Stomach (tissue), 4 donors: ENCODE data around the gene TAP1.

Experiments
- CTCF ChIP-seq, 7 experiments: fragments of 450-650 bp in 4 of 7; fragments of 200-600 bp in 3 of 7; sonication (generic) in 3 of 7; IDR thresholded peaks; one replicate each; pipeline ENCODE4 v1.5.1; 2016 to 2019; ENCODE audit warnings: antibody characterized with exemption in 7 of 7, control low read depth in 2 of 7, mild to moderate bottlenecking in 1 of 7
- POLR2A ChIP-seq, 4 donors: fragments of 450-650 bp; IDR thresholded peaks; one replicate each; pipeline ENCODE4 v1.6.1; 2016; ENCODE audit warnings: antibody characterized with exemption in 4 of 4, control low read depth in 2 of 4, mild to moderate bottlenecking in 1 of 4, moderate library complexity in 1 of 4

DNA sequence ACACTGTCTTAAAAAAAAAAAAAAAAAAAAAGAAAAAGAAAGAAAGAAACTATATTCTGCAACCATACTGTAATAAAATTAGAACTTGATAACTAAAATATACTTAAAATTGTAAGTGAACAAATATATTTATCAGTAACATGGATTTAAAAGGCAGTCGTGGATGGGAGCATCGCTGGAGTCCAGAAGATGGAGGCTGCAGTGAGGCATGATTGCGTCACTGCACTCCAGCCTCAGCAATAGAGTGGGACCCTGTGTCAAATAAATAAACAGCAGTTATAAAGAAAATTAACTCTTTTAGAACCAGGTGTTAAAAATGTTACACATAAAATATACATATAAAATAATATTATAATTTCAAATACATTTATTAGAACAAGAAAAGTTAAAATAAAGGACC, 9.2 kb upstream of the TAP1 start:
- TF ChIP-seq CTCF (IDR thresholded peaks at IDR 0.05) (no peak), POLR2A (IDR thresholded peaks at IDR 0.05) (no peak)
